Astrocyte (in vitro differentiated cells and primary cell): Measurements from ENCODE around the gene CMSS1. TPM values are rescaled to one million over a fixed set of nuclear protein-coding genes. Genes with fewer than 3 reads are reported as not detected.

Experiments used
- DNase-seq: peaks from one replicate; pipeline ENCODE4 v3.0.0-alpha.2; 2010; ENCODE audit warnings: low read depth
- FAIRE-seq: peaks from 2 replicates; lab custom pipeline; 2011; peaks lifted over from hg19 to GRCh38; lab: Jason Lieb, UNC
- H2AFZ ChIP-seq: 2 replicates; pipeline ENCODE4 v1.6.0; 2012; ENCODE audit warnings: low read depth, low read length, inconsistent platforms
- H3K27ac ChIP-seq: 2 replicates; pipeline ENCODE4 v1.5.1; 2011; ENCODE audit warnings: low read depth, low read length, inconsistent platforms
- H3K27me3 ChIP-seq: 2 replicates; pipeline ENCODE4 v1.6.0; 2011; ENCODE audit warnings: low read length, inconsistent platforms; ENCODE audit not compliant: insufficient read depth
- H3K36me3 ChIP-seq: 2 replicates; pipeline ENCODE4 v1.5.1; 2011; ENCODE audit warnings: low read length, inconsistent platforms; ENCODE audit not compliant: insufficient read depth
- H3K4me1 ChIP-seq: 2 replicates; pipeline ENCODE4 v1.5.1; 2011; ENCODE audit warnings: low read length, inconsistent platforms; ENCODE audit not compliant: insufficient read depth
- H3K4me2 ChIP-seq: 2 replicates; pipeline ENCODE4 v1.6.0; 2012; ENCODE audit warnings: low read length, inconsistent platforms
- H3K4me3 ChIP-seq: 2 replicates; pipeline ENCODE4 v1.5.1; 2011; ENCODE audit warnings: low read depth, mild to moderate bottlenecking, low read length, inconsistent platforms; ENCODE audit not compliant: insufficient read depth
- H3K79me2 ChIP-seq: 2 replicates; pipeline ENCODE4 v1.6.0; 2012; ENCODE audit warnings: mild to moderate bottlenecking, low read length, inconsistent platforms; ENCODE audit not compliant: insufficient read depth
- H3K9ac ChIP-seq: 2 replicates; pipeline ENCODE4 v1.6.0; 2012; ENCODE audit warnings: mild to moderate bottlenecking, low read length, inconsistent platforms
- H3K9me3 ChIP-seq: 2 replicates; pipeline ENCODE4 v1.5.1; 2012; ENCODE audit warnings: low read depth, mild to moderate bottlenecking, low read length, inconsistent platforms; ENCODE audit not compliant: insufficient read depth
- H4K20me1 ChIP-seq: 2 replicates; pipeline ENCODE4 v1.6.0; 2012; ENCODE audit warnings: low read length, inconsistent platforms; ENCODE audit not compliant: insufficient read depth
- H3K27ac Mint-ChIP-seq: one replicate; pipeline ENCODE4 v1.8.0; 2021; ENCODE audit warnings: mild to moderate bottlenecking, mixed read lengths; ENCODE audit not compliant: unreplicated experiment
- H3K27me3 Mint-ChIP-seq: one replicate; pipeline ENCODE4 v1.8.0; 2021; ENCODE audit warnings: low read depth, mixed read lengths; ENCODE audit not compliant: unreplicated experiment
- H3K36me3 Mint-ChIP-seq: one replicate; pipeline ENCODE4 v1.8.0; 2021; ENCODE audit warnings: low read depth, mixed read lengths; ENCODE audit not compliant: unreplicated experiment
- H3K4me1 Mint-ChIP-seq: one replicate; pipeline ENCODE4 v1.8.0; 2021; ENCODE audit warnings: low read depth, mixed read lengths; ENCODE audit not compliant: unreplicated experiment
- H3K4me3 Mint-ChIP-seq: one replicate; pipeline ENCODE4 v1.8.0; 2021; ENCODE audit warnings: mild to moderate bottlenecking, moderate library complexity, mixed read lengths; ENCODE audit not compliant: unreplicated experiment
- H3K9me3 Mint-ChIP-seq: one replicate; pipeline ENCODE4 v1.8.0; 2021; ENCODE audit warnings: mild to moderate bottlenecking, mixed read lengths; ENCODE audit not compliant: unreplicated experiment
- CTCF ChIP-seq: IDR thresholded peaks from 2 replicates; pipeline ENCODE4 v1.5.1; 2011; ENCODE audit warnings: low read depth, mild to moderate bottlenecking, inconsistent platforms, low read length, moderate library complexity; ENCODE audit not compliant: insufficient read depth
- EZH2 ChIP-seq: IDR thresholded peaks from 2 replicates; pipeline ENCODE4 v1.6.1; 2012; ENCODE audit warnings: mild to moderate bottlenecking, low read length, inconsistent platforms; ENCODE audit not compliant: insufficient read depth
- total RNA-seq: library from RNA; stranded (reverse); gene quantifications from 2 replicates; pipeline ENCODE4 v1.2.1, GENCODE V29; 2021

The CMSS1 gene
- total RNA-seq, 1 donor from 2014 or later = 12.5 TPM

DNA sequence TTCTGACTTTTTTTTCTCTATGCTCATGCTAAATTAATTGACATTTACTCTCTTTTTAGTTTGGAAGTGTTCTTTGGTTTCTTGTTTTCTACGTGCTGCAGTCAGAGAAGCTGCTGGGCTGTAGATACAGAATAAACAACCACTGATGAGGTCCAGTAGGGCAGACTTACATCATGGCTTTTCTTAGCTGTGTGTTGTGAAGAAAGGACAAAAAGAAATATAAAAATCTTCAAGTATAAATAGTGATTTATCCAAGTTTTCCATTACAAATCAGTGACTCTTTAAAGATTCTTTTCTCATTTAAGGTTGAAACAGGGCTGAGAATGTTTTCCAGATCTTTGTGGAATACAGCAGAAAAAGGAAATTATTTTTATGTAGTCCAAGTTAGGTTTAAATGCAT is 122.2 kb downstream of the CMSS1 start:
- no peak for FAIRE-seq
- peaks cover 27% of the 10 kb centered on the region for H3K4me1 ChIP-seq
- no peak overlapping the region for H2AFZ ChIP-seq
- H3K9ac ChIP-seq = no peak overlapping the region
- H3K27me3 ChIP-seq = no peaks in the 10 kb centered on the region
- no peak overlapping the region for H3K4me3 ChIP-seq
- H3K4me2 ChIP-seq = no peak overlapping the region
- DNase-seq = no peak
- no peaks in the 10 kb centered on the region for H4K20me1 ChIP-seq
- TF ChIP-seq CTCF (no peak), EZH2 (no peak)
- no peaks in the 10 kb centered on the region for H3K79me2 ChIP-seq
- no peaks in the 10 kb centered on the region for H3K27me3 Mint-ChIP-seq
- no peak overlapping the region for H3K27ac Mint-ChIP-seq
- H3K9me3 Mint-ChIP-seq = no peaks in the 10 kb centered on the region
- H3K36me3 Mint-ChIP-seq = no peaks in the 10 kb centered on the region
- H3K4me1 Mint-ChIP-seq = peaks cover 41% of the 10 kb centered on the region
- no peak overlapping the region for H3K4me3 Mint-ChIP-seq
- H3K9me3 ChIP-seq = no peaks in the 10 kb centered on the region
- H3K27ac ChIP-seq = no peak overlapping the region
- no peaks in the 10 kb centered on the region for H3K36me3 ChIP-seq

DNA sequence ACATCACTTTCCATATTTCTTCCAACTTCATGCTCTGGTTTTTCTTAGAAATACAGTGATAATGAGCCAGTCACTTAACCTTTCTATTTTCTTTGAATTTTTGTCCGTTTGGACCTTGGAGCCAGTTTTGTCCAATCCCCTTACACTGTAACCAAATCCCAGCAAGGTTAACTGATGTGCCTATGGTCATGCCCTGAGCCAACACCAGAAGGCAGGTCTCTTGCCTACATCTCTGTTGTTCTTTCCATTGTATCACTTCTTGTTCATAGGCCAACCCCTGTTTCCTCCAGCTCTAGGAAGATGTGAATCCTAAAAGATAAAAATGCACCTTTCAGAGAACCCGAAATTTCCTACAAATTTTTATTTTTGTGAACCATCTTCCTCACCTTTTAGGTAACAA is 122.7 kb downstream of the CMSS1 start:
- no peak overlapping the region for H3K27ac ChIP-seq
- no peak overlapping the region for H3K4me2 ChIP-seq
- no peaks in the 10 kb centered on the region for H3K36me3 Mint-ChIP-seq
- no peak overlapping the region for H2AFZ ChIP-seq
- H3K27me3 ChIP-seq = no peaks in the 10 kb centered on the region
- no peaks in the 10 kb centered on the region for H4K20me1 ChIP-seq
- no peak overlapping the region for H3K4me3 ChIP-seq
- no peak overlapping the region for H3K4me3 Mint-ChIP-seq
- no peak overlapping the region for H3K9ac ChIP-seq
- H3K9me3 Mint-ChIP-seq = no peaks in the 10 kb centered on the region
- H3K4me1 ChIP-seq = peaks cover 27% of the 10 kb centered on the region
- H3K9me3 ChIP-seq = no peaks in the 10 kb centered on the region
- TF ChIP-seq CTCF (no peak), EZH2 (no peak)
- no peak for DNase-seq
- no peaks in the 10 kb centered on the region for H3K27me3 Mint-ChIP-seq
- H3K36me3 ChIP-seq = no peaks in the 10 kb centered on the region
- H3K4me1 Mint-ChIP-seq = peaks cover 44% of the 10 kb centered on the region
- FAIRE-seq = no peak
- H3K27ac Mint-ChIP-seq = no peak overlapping the region
- H3K79me2 ChIP-seq = no peaks in the 10 kb centered on the region

DNA sequence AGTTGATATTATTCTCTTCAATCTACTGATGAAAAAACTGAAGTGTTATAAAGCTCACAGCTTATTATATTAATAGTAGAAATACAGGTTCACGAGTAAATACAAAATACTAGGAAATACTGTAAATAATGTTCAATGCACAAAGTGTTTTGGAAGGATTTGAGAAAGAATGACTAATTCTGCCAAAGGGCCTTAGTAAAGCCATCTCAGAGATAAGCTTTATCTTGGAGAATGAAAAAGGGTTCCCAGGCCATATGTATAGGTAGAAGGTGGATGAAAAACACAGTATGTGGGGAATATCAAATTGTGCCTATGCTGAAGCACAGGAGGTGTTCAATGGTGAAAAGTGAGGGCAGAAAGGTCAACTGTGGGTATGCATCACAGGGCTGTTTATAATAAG is 123.5 kb downstream of the CMSS1 start:
- no peaks in the 10 kb centered on the region for H3K27me3 ChIP-seq
- H3K79me2 ChIP-seq = no peaks in the 10 kb centered on the region
- H4K20me1 ChIP-seq = no peaks in the 10 kb centered on the region
- DNase-seq (no peak), FAIRE-seq (no peak)
- no peak overlapping the region for H3K4me3 Mint-ChIP-seq
- H3K36me3 ChIP-seq = no peaks in the 10 kb centered on the region
- no peak overlapping the region for H2AFZ ChIP-seq
- no peaks in the 10 kb centered on the region for H3K27me3 Mint-ChIP-seq
- no peak overlapping the region for H3K4me2 ChIP-seq
- H3K27ac Mint-ChIP-seq = no peak overlapping the region
- TF ChIP-seq EZH2 (no peak), CTCF (no peak)
- no peaks in the 10 kb centered on the region for H3K9me3 ChIP-seq
- no peaks in the 10 kb centered on the region for H3K9me3 Mint-ChIP-seq
- peaks cover 27% of the 10 kb centered on the region for H3K4me1 ChIP-seq
- H3K9ac ChIP-seq = no peak overlapping the region
- no peak overlapping the region for H3K4me3 ChIP-seq
- H3K4me1 Mint-ChIP-seq = peaks cover 48% of the 10 kb centered on the region
- H3K27ac ChIP-seq = no peak overlapping the region
- no peaks in the 10 kb centered on the region for H3K36me3 Mint-ChIP-seq
